Effector memory CD8-positive, alpha-beta T cell (primary cell): Measurements from ENCODE around the gene ARHGEF4.

ENCODE experiments used
- ATAC-seq: fragments of 150-1000 bp; cut with Tn5 transposase; replicated peaks from 2 replicates; pipeline ENCODE4 v1.10.0; 2021; ENCODE audit warnings: mild to moderate bottlenecking, moderate library complexity
- DNase-seq, 3 experiments: peaks; one replicate each; pipeline ENCODE4 v3.0.0; 2021
- H3K27ac Mint-ChIP-seq, 2 donors: one replicate each; pipeline ENCODE4 v1.8.0; 2022; ENCODE audit warnings: mild to moderate bottlenecking in 2 of 2, mixed read lengths in 2 of 2, moderate library complexity in 2 of 2
- H3K27me3 Mint-ChIP-seq, 2 donors: one replicate each; pipeline ENCODE4 v1.8.0; 2022; ENCODE audit warnings: mixed read lengths in 2 of 2
- H3K36me3 Mint-ChIP-seq: one replicate; pipeline ENCODE4 v1.8.0; 2022; ENCODE audit warnings: mild to moderate bottlenecking, moderate library complexity, mixed read lengths; ENCODE audit not compliant: insufficient read depth
- H3K4me1 Mint-ChIP-seq, 2 donors: one replicate each; pipeline ENCODE4 v1.8.0; 2022; ENCODE audit warnings: low read depth in 2 of 2, mixed read lengths in 2 of 2
- H3K4me3 Mint-ChIP-seq, 2 donors: one replicate each; pipeline ENCODE4 v1.8.0; 2022; ENCODE audit warnings: mild to moderate bottlenecking in 2 of 2, mixed read lengths in 2 of 2, moderate library complexity in 2 of 2
- H3K9me3 Mint-ChIP-seq, 2 donors: one replicate each; pipeline ENCODE4 v1.8.0; 2022; ENCODE audit warnings: mixed read lengths in 2 of 2

ARHGEF4 gene

DNA sequence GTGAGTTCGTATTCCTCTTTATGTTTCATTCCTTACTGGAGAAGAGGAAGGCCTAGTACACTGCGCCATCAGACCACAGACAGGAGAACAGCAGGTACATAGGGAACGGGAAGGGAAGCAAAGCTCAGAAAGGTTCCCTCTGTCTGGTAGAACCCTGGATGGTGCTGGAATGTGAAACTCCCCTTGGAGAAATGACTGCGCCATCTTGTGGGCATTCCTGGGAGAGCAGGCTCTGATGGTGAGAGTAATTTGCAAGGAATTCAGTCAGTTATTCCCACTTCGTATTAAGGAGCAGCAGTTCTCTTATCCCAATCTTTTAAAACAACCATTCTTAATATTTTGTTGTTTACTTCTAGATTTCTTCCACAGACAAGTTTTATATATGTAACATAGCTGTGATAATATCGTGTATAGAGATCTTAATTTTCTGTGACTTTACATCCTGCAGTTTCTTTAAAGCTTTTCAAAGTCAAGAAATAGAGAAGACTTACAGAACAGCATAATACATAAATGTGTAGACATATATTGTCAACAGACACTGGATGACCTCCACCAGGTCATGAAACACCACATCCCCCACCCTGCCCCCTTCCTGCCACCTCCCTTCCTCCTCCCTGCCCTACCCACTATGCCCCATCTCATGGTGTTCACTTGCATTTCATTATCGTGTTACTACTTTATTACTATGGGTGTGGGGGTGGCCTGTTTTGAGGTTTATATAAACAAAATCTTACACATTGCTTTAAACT, 83.9 kb downstream of the ARHGEF4 start:
- Mint-ChIP-seq H3K27ac (no peak overlapping the region), H3K9me3 (no peaks in the 10 kb centered on the region), H3K4me1 (no peaks in the 10 kb centered on the region), H3K36me3 (no peaks in the 10 kb centered on the region), H3K4me3 (no peak overlapping the region), H3K27me3 (peaks cover 12 to 14% of the 10 kb centered on the region in 2 donors)
- no peak for ATAC-seq
- peak; percentile 38 to 46 (median 38) for DNase-seq

DNA sequence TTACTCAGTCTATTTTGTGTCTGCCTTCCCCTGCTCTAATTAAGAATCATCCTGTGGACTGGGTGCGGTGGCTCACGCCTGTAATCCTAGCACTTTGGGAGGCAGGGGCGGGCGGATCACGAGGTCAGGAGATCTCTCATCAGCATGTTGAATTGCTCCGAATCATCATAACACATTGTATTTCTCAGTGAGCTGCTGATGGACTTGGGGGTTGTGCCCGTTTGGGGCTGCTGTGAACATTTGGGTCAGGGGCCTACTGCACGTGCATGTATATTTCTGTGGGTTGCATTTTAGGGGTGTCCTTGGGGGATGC, 84.4 kb downstream of the ARHGEF4 start:
- no peaks in the 10 kb centered on the region for H3K9me3 Mint-ChIP-seq
- H3K36me3 Mint-ChIP-seq, result no peaks in the 10 kb centered on the region
- H3K27me3 Mint-ChIP-seq, result peaks cover 10 to 12% of the 10 kb centered on the region in 2 donors
- no peak overlapping the region for H3K4me3 Mint-ChIP-seq
- no peak overlapping the region for H3K27ac Mint-ChIP-seq
- no peaks in the 10 kb centered on the region for H3K4me1 Mint-ChIP-seq
- ATAC-seq (no peak), DNase-seq (no peak)

DNA sequence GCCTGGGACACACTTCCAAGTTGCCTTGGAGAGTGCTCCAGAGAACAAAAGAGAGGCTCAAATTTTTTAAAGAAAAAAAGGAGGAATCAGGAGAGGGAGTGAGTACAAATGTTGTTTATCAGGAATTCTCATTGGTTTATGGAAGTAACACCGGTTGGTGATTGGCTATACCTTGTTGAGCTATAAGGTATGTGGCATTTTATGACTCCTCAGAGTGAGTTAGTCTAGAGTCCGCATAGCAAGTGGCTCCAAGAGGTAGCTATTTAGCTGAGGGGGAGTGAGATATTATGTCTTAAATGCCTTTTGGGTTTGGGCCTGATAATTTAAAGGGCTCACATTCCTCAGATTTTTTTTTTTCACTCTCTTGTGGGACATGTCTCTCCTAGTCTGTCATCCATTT, 85.7 kb downstream of the ARHGEF4 start:
- H3K4me3 Mint-ChIP-seq, result no peak overlapping the region
- H3K27ac Mint-ChIP-seq, result no peak overlapping the region
- H3K4me1 Mint-ChIP-seq, result no peaks in the 10 kb centered on the region
- ATAC-seq (no peak), DNase-seq (no peak)
- no peaks in the 10 kb centered on the region for H3K36me3 Mint-ChIP-seq
- no peaks in the 10 kb centered on the region for H3K9me3 Mint-ChIP-seq
- H3K27me3 Mint-ChIP-seq, result peaks cover 10 to 16% of the 10 kb centered on the region in 2 donors

DNA sequence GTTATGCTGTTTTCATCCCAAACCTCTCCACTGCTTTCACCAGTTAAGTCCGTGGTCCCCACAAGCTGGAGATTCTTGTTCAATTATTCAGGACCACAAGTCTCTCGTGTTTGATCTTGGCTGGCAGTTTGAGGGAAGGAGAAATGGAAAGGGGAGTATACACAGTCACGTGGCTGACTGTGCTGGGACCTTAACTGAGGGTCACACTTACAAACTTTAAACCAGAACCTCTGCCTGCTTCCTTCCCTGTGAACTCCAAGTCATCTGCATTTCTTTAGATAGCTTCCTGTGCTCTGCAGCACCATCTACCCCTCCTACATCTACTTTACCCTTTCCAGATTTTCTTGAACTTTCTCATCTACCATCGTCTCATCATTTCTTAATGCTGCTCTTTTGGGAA, 91.7 kb downstream of the ARHGEF4 start:
- no peak for ATAC-seq
- H3K36me3 Mint-ChIP-seq, result no peaks in the 10 kb centered on the region
- no peak overlapping the region for H3K27ac Mint-ChIP-seq
- H3K9me3 Mint-ChIP-seq, result no peaks in the 10 kb centered on the region
- DNase-seq, result no peak
- H3K4me3 Mint-ChIP-seq, result no peak overlapping the region
- no peaks in the 10 kb centered on the region for H3K4me1 Mint-ChIP-seq
- H3K27me3 Mint-ChIP-seq, result peaks cover 22 to 59% of the 10 kb centered on the region in 2 donors

DNA sequence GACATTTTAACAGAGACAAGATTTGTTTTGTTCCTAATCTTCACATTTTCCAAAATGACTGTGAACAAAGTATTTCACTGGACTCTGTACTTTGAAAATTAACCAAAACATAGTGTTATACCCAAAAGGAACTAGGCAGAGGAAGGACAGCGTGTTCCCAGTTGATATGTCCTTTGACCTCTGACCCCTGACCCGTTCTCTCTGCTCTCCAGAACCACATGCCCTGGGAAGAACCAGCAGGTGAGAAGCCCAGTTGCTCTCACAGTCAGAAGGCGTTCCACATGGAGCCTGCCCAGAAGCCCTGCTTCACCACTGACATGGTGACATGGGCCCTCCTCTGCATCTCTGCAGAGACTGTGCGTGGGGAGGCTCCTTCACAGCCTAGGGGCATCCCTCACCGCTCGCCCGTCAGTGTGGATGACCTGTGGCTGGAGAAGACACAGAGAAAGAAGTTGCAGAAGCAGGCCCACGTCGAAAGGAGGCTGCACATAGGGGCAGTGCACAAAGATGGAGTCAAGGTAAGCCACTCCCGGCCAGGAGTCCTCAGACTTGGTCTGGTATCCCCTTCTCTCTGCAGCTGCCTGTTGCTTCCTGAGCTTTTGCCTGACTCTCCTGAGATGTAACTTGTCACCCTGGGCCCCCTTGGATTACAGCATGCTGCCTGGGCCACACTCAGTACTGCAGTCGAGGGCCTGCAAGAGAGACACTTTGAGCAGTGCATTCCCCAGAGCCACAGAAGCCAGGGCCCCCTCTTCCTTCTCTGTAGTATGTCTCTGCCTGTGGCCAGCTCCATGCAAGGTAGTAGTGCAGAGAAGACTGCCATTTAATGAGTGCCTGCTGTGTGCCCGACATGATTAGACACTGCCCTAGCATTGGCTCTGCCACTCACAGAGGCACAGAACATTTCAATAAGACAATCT, 94.3 kb downstream of the ARHGEF4 start:
- no peak overlapping the region for H3K4me3 Mint-ChIP-seq
- H3K36me3 Mint-ChIP-seq, result no peaks in the 10 kb centered on the region
- H3K27ac Mint-ChIP-seq, result no peak overlapping the region
- no peak for ATAC-seq
- H3K4me1 Mint-ChIP-seq, result no peaks in the 10 kb centered on the region
- no peaks in the 10 kb centered on the region for H3K9me3 Mint-ChIP-seq
- peaks cover 22 to 65% of the 10 kb centered on the region in 2 donors for H3K27me3 Mint-ChIP-seq
- DNase-seq, result no peak

DNA sequence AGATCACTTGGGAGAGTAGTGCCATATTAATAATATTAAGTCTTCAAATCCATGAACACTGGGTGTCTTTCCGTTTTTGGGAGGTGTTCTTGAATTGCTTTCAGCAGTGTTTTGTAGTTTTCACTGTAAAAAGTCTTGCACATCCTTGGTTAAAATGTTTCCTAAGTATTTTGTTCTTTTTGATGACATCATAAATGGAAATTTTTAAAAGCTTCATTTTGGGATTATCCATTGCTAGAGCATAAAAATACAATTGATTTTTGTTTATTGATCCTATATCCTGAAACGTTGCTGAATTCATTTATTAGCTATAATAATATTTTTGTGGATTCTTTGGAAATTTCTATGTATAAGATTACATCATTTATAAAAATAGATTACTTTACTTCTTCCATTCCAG, 96.8 kb downstream of the ARHGEF4 start:
- ATAC-seq (no peak), DNase-seq (no peak)
- Mint-ChIP-seq H3K4me1 (no peaks in the 10 kb centered on the region), H3K27ac (no peak overlapping the region), H3K27me3 (peaks cover 6 to 58% of the 10 kb centered on the region in 2 donors), H3K9me3 (peaks cover 0 to 1% of the 10 kb centered on the region in 2 donors), H3K36me3 (no peaks in the 10 kb centered on the region), H3K4me3 (no peak overlapping the region)

DNA sequence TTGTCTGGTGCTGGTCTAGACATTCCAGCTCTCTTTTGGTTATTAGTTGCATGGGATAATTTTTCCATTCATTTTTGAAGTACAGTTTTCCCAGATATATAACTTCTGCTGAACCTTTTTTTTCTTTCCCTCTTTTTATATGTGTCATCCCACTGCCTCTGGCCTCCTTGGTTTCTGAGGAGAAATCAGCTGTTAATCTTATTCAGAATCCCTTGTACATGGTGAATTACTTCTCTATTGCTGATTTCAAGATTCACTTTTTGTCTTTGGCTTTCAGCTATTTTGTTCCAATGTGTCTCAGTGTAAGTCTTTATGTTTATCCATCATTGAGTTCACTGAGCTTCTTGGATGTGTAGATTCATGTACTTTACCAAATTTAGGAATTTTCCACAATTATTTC, 99.7 kb downstream of the ARHGEF4 start:
- Mint-ChIP-seq H3K4me3 (no peak overlapping the region), H3K27ac (no peak overlapping the region), H3K9me3 (peaks cover 0 to 1% of the 10 kb centered on the region in 2 donors), H3K27me3 (peaks cover 8 to 46% of the 10 kb centered on the region in 2 donors), H3K36me3 (no peaks in the 10 kb centered on the region), H3K4me1 (no peaks in the 10 kb centered on the region)
- DNase-seq (no peak), ATAC-seq (no peak)

DNA sequence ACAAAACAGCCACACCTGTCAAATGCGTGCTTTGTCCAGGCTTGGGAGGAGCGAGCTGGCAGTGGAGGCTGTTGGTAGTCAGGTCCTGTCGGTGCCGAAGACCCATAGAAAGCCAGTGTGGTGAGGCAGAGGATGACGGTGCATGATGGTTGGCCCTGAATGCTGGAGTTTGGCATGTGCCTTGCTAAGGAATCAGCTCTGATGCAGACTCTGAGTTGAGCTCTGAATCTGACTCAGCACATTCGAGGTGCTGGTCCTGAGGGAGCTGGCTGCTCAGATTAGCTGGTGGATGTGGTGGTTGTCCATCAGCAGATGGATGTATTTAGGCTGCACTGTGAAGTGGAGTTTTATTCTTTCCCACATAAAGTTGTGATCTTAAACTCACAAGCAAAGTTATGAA, 111.3 kb downstream of the ARHGEF4 start:
- Mint-ChIP-seq H3K4me3 (no peak overlapping the region), H3K27ac (no peak overlapping the region), H3K4me1 (no peaks in the 10 kb centered on the region), H3K9me3 (peaks cover 5 to 16% of the 10 kb centered on the region in 2 donors), H3K36me3 (peaks cover 2% of the 10 kb centered on the region), H3K27me3 (peaks cover 30 to 31% of the 10 kb centered on the region in 2 donors)
- ATAC-seq, result no peak
- DNase-seq, result no peak

DNA sequence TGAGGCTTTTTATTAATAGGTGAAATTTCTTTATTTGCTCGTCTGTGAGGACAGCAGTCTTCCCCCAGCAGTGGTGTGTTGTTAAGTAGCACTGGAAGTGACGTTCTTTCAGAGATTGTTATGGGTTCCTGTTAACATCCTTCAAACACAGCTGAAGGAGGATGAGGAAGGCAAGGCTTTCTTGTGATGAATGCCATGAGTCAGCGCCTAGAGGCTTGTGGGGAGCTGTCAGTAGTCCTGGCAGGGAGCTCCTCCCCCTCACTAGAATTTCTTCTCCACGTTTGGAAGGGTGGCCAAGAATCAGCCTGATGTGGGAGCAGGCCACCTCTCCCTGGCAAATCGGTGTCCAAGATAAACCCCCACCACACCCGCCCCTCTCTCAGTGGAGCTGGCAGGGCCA, 113.2 kb downstream of the ARHGEF4 start:
- Mint-ChIP-seq H3K9me3 (peaks cover 5 to 7% of the 10 kb centered on the region in 2 donors), H3K27me3 (peaks cover 29 to 30% of the 10 kb centered on the region in 2 donors), H3K36me3 (peaks cover 2% of the 10 kb centered on the region), H3K27ac (no peak overlapping the region), H3K4me1 (no peaks in the 10 kb centered on the region), H3K4me3 (no peak overlapping the region)
- DNase-seq, result no peak
- ATAC-seq, result no peak

DNA sequence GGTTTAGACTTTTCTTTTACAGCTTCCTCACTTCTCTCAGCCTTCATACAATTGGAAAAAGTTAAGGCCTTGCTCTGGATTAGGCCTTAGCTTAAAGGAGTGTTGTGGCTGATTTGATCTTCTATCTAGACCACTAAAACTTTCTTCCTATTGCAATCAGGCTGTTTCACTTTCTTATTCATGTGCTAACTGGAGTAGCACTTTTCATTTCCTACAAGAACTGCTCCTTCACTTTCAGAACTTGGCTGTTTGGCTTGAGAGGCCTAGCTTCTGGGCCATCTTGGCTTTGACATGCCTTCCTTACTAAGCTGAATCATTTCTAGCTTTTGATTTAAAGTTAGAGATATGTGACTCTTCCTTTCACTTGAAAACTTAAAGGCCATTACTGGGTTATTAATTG, 114.3 kb downstream of the ARHGEF4 start:
- H3K9me3 Mint-ChIP-seq, result peaks cover 9 to 15% of the 10 kb centered on the region in 2 donors
- no peak for ATAC-seq
- no peak overlapping the region for H3K27ac Mint-ChIP-seq
- DNase-seq, result no peak
- peaks cover 29% of the 10 kb centered on the region in 2 donors for H3K27me3 Mint-ChIP-seq
- peaks cover 2% of the 10 kb centered on the region for H3K36me3 Mint-ChIP-seq
- H3K4me3 Mint-ChIP-seq, result no peak overlapping the region
- no peaks in the 10 kb centered on the region for H3K4me1 Mint-ChIP-seq

DNA sequence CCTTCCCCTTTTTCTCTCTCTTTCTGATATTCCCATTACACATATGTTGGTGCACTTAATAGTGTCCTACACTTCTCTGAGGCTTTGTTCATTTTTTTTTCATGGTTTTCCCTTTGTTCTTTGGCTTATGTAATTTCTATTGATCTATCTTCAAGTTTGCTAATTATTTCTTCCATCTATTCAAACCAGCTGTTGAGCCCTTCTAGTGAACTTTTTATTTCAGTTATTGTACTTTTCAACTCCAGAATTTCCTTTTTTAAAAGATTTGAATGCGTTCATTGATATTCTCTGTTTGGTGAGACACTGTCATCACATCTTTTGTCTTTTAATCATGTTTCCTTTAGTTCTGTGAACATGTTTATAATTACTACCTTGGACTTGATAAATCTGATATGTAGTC, 118.2 kb downstream of the ARHGEF4 start:
- Mint-ChIP-seq H3K27ac (no peak overlapping the region), H3K27me3 (peaks cover 20 to 30% of the 10 kb centered on the region in 2 donors), H3K36me3 (peaks cover 2% of the 10 kb centered on the region), H3K9me3 (peaks cover 7 to 15% of the 10 kb centered on the region in 2 donors), H3K4me3 (no peak overlapping the region), H3K4me1 (peaks cover 0 to 3% of the 10 kb centered on the region in 2 donors)
- DNase-seq (no peak), ATAC-seq (no peak)

DNA sequence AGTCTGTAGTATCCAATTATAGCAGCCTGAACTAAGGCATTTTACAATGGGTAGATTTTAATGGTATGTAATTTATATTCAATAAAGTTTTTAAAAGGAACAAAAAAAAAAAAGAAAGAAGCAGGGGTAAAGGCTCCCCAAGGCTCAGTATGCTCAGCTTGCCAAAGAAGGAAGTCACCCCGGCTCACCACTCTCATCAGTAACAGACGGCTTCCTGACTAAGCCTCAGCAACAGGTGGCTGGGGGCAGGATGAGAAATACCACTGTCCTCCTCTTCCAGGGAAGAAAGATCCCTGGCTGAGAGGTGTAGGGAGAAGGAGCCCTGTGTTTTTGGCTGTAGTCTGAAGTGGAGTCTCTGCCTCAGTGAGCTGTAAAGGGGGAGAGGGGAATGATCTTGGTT, 121.2 kb downstream of the ARHGEF4 start:
- no peak for ATAC-seq

DNA sequence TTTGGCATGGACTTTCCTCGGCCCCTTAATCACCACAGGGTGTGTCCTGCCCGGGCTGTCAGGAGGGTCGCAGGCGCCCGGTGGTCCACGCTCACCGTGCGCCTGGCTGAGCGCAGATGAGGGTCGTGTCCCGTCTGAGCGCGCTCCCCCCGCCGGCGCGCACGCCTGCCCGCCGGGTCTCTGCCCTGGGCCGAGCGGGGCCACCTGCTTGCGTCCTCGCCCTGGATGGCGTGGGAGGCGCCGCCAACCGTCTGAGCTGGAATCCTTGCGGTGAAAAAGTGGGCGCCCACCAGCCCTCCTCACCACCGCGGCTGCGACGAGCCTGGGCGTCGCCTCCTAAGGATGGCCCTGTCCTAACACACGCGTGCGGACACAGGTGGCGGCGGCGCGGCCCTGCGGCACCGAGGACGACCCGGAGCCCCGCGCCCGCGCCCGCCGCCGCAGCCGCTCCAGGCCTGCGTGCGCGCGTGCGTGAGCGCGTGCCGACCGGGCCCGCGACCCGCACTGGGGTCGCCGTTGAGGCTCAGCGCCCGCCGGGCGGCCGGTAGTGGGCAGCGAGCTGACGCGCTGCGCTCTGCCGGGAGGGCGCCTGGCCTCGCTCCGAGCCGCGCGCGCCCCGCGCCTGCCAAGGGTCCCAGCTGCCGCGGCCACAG, 126.6 kb downstream of the ARHGEF4 start:
- no peak for ATAC-seq
- Mint-ChIP-seq H3K36me3 (peaks cover 2% of the 10 kb centered on the region), H3K27me3 (peaks cover 64 to 91% of the 10 kb centered on the region in 2 donors), H3K4me3 (no peak overlapping the region), H3K9me3 (no peaks in the 10 kb centered on the region), H3K27ac (no peak overlapping the region), H3K4me1 (peaks cover 8 to 10% of the 10 kb centered on the region in 2 donors)
- no peak for DNase-seq

More for the DNA sequence above, 121.2 kb downstream of the ARHGEF4 start:
- no peak for DNase-seq
- H3K4me1 Mint-ChIP-seq, result peaks cover 0 to 3% of the 10 kb centered on the region in 2 donors
- H3K9me3 Mint-ChIP-seq, result peaks cover 7 to 15% of the 10 kb centered on the region in 2 donors
- H3K36me3 Mint-ChIP-seq, result no peaks in the 10 kb centered on the region
- H3K27ac Mint-ChIP-seq, result no peak overlapping the region
- no peak overlapping the region for H3K4me3 Mint-ChIP-seq
- peaks cover 37 to 49% of the 10 kb centered on the region in 2 donors for H3K27me3 Mint-ChIP-seq
